A549 (cell line): Measurements from ENCODE around the gene PRKAR1B. TPM values are rescaled to one million over a fixed set of nuclear protein-coding genes. Genes with fewer than 3 reads are reported as not detected.

Source experiments
- ATAC-seq, 2 experiments: fragments of 200-7000 bp in 1 of 2; fragments of >200 bp in 1 of 2; cut with Nextera tagmentation in 1 of 2; cut with Tn5 transposase in 1 of 2; 3 replicates each; pipeline versions ENCODE4 v1.8.0 to v1.9.1; 2018 to 2020; ENCODE audit warnings: mild to moderate bottlenecking in 1 of 2, moderate library complexity in 1 of 2
- CTCF ChIA-PET: fragments of 300-600 bp; sonication (Branson Sonifier 250); formaldehyde crosslinking; extraction: SDS; loops from one replicate; lab custom pipeline; 2021; ENCODE audit warnings: antibody characterized with exemption, inconsistent platforms; lab: Yijun Ruan, JAX
- POLR2A ChIA-PET: fragments of 350-600 bp; formaldehyde crosslinking; extraction: SDS; loops from one replicate; lab custom pipeline; 2021; ENCODE audit warnings: antibody characterized with exemption, inconsistent platforms; lab: Yijun Ruan, JAX
- DNase-seq, 2 experiments: peaks; one replicate each; pipeline versions ENCODE4 v3.0.0 to v3.0.0-alpha.2; 2011 to 2016; ENCODE audit warnings: low read depth in 1 of 2, low spot score in 1 of 2
- FAIRE-seq: peaks from 2 replicates; lab custom pipeline; 2011; peaks lifted over from hg19 to GRCh38; lab: Jason Lieb, UNC
- H3K27ac ChIP-seq, 2 experiments: fragments of >200 bp; sonication (Bioruptor Twin); formaldehyde crosslinking; 3 replicates each; pipeline ENCODE4 v1.5.1; 2016 to 2017
- H3K4me1 ChIP-seq: fragments of >200 bp; sonication (Bioruptor Twin); formaldehyde crosslinking; 3 replicates; pipeline ENCODE4 v1.6.1; 2016
- H3K4me2 ChIP-seq: fragments of >200 bp; sonication (Bioruptor Twin); formaldehyde crosslinking; 3 replicates; pipeline ENCODE4 v1.6.1; 2016
- H3K4me3 ChIP-seq: fragments of >200 bp; sonication (Bioruptor Twin); formaldehyde crosslinking; 3 replicates; pipeline ENCODE4 v1.5.1; 2016
- H3K9me3 ChIP-seq: fragments of >200 bp; sonication (Bioruptor Twin); formaldehyde crosslinking; 3 replicates; pipeline ENCODE4 v1.6.1; 2016
- BHLHE40 ChIP-seq: IDR thresholded peaks from 2 replicates; pipeline ENCODE4 v1.6.1; 2012; ENCODE audit warnings: low read depth, low read length, inconsistent platforms
- CBX8 ChIP-seq: fragments of 200-600 bp; sonication (generic); IDR thresholded peaks from 2 replicates; pipeline ENCODE4 v1.6.1; 2016
- CEBPB ChIP-seq, 2 experiments: fragments of >200 bp in 1 of 2; sonication (Bioruptor Twin) in 1 of 2; formaldehyde crosslinking in 1 of 2; IDR thresholded peaks; 2 replicates each; pipeline ENCODE4 v1.6.1; 2012 to 2016
- CHD4 ChIP-seq: fragments of 200-600 bp; sonication (generic); IDR thresholded peaks from 2 replicates; pipeline ENCODE4 v1.6.1; 2016; ENCODE audit warnings: antibody characterized with exemption, mild to moderate bottlenecking, borderline replicate concordance
- EHF ChIP-seq: fragments of 250-450 bp; sonication (Bioruptor Pico); IDR thresholded peaks from 2 replicates; pipeline ENCODE4 v1.5.0; 2020; ENCODE audit warnings: mild to moderate bottlenecking
- EHMT2 ChIP-seq: fragments of 200-600 bp; sonication (generic); IDR thresholded peaks from 2 replicates; pipeline ENCODE4 v1.6.1; 2016; ENCODE audit warnings: antibody characterized with exemption, low read depth, mild to moderate bottlenecking, moderate library complexity
- EP300 ChIP-seq, 2 experiments: fragments of >200 bp; sonication (Bioruptor Twin); formaldehyde crosslinking; IDR thresholded peaks; 2 replicates in 1 of 2; 3 replicates in 1 of 2; pipeline ENCODE4 v1.6.1; 2016 to 2017
- FOSL2 ChIP-seq, 2 experiments: fragments of 450-650 bp in 1 of 2; fragments of >200 bp in 1 of 2; sonication (Bioruptor Twin) in 1 of 2; formaldehyde crosslinking; IDR thresholded peaks; 2 replicates each; pipeline versions ENCODE4 v1.5.0 to v1.6.1; 2016 to 2020; ENCODE audit warnings: mild to moderate bottlenecking in 1 of 2, moderate library complexity in 1 of 2
- GATA3 ChIP-seq: IDR thresholded peaks from 2 replicates; pipeline ENCODE4 v1.6.1; 2012; ENCODE audit warnings: borderline replicate concordance
- HOXB13 ChIP-seq: fragments of 250-450 bp; sonication (Bioruptor Pico); IDR thresholded peaks from 2 replicates; pipeline ENCODE4 v1.5.0; 2020; ENCODE audit warnings: low read depth, mild to moderate bottlenecking, moderate library complexity
- HOXB5 ChIP-seq: fragments of 250-450 bp; sonication (Bioruptor Pico); IDR thresholded peaks from 2 replicates; pipeline ENCODE4 v1.5.0; 2020; ENCODE audit warnings: mild to moderate bottlenecking, moderate library complexity
- JUN ChIP-seq, 2 experiments: fragments of >200 bp; sonication (Bioruptor Twin); formaldehyde crosslinking; IDR thresholded peaks; 2 replicates in 1 of 2; 3 replicates in 1 of 2; pipeline ENCODE4 v1.6.1; 2016 to 2017
- KDM5A ChIP-seq: fragments of 200-600 bp; sonication (generic); IDR thresholded peaks from 2 replicates; pipeline ENCODE4 v1.6.1; 2016; ENCODE audit warnings: antibody characterized with exemption, mild to moderate bottlenecking
- MAFK ChIP-seq: fragments of 450-650 bp; IDR thresholded peaks from 2 replicates; pipeline ENCODE4 v1.6.1; 2014; ENCODE audit not compliant: partially characterized antibody
- MYC ChIP-seq: IDR thresholded peaks from 2 replicates; pipeline ENCODE4 v1.6.1; 2012; ENCODE audit warnings: mild to moderate bottlenecking, inconsistent platforms, low read length, improper control_type of control experiment, borderline replicate concordance
- NR3C1 ChIP-seq: fragments of >200 bp; sonication (Bioruptor Twin); formaldehyde crosslinking; IDR thresholded peaks from 3 replicates; pipeline ENCODE4 v1.6.1; 2017
- POLR2A ChIP-seq: IDR thresholded peaks from 2 replicates; pipeline ENCODE4 v1.6.1; 2012; ENCODE audit warnings: mild to moderate bottlenecking, low read length
- POLR2AphosphoS2 ChIP-seq: conservative IDR thresholded peaks from 2 replicates; pipeline ENCODE4 v1.6.1; 2012; ENCODE audit warnings: low read length, improper control_type of control experiment, inconsistent platforms
- RAD21 ChIP-seq, 2 experiments: fragments of >200 bp in 1 of 2; sonication (Bioruptor Twin) in 1 of 2; formaldehyde crosslinking in 1 of 2; IDR thresholded peaks in 1 of 2; conservative IDR thresholded peaks in 1 of 2; 2 replicates in 1 of 2; 3 replicates in 1 of 2; pipeline ENCODE4 v1.6.1; 2012 to 2018; ENCODE audit warnings: inconsistent platforms in 1 of 2
- RARB ChIP-seq: fragments of 250-450 bp; sonication (Bioruptor Pico); IDR thresholded peaks from 2 replicates; pipeline ENCODE4 v1.8.0; 2021; ENCODE audit warnings: mild to moderate bottlenecking, moderate library complexity
- RFX5 ChIP-seq: fragments of 450-650 bp; IDR thresholded peaks from 2 replicates; pipeline ENCODE4 v1.7.1; 2014; ENCODE audit warnings: antibody characterized with exemption, mild to moderate bottlenecking, moderate library complexity
- RNF2 ChIP-seq: fragments of 200-600 bp; sonication (generic); IDR thresholded peaks from 2 replicates; pipeline ENCODE4 v1.6.1; 2016; ENCODE audit warnings: low read depth, mild to moderate bottlenecking, antibody characterized with exemption, moderate library complexity, borderline replicate concordance
- SMC3 ChIP-seq: fragments of >200 bp; sonication (Bioruptor Twin); formaldehyde crosslinking; IDR thresholded peaks from 3 replicates; pipeline ENCODE4 v1.6.1; 2018; ENCODE audit warnings: inconsistent platforms
- TFCP2L1 ChIP-seq: fragments of 250-450 bp; sonication (Bioruptor Pico); IDR thresholded peaks from 2 replicates; pipeline ENCODE4 v1.5.0; 2021; ENCODE audit warnings: mild to moderate bottlenecking
- ZFP36 ChIP-seq: fragments of 450-650 bp; IDR thresholded peaks from 2 replicates; pipeline ENCODE4 v1.6.1; 2014; ENCODE audit warnings: borderline replicate concordance; ENCODE audit not compliant: partially characterized antibody
- ZSCAN20 ChIP-seq: fragments of 250-450 bp; sonication (Bioruptor Pico); IDR thresholded peaks from 2 replicates; pipeline ENCODE4 v1.8.0; 2022; ENCODE audit warnings: mild to moderate bottlenecking, moderate library complexity
- WGBS: methylation state at CpG from one replicate; pipeline ENCODE4 v1.1.6; 2017; ENCODE audit errors: missing lambda C conversion rate; 5-methylcytosine and 5-hydroxymethylcytosine counted together
- polyA plus RNA-seq, 4 experiments: library from polyadenylated mRNA; depleted of rRNA in 3 of 4; stranded (reverse); fragments of >200 nt; fragmentation: RNase III in 1 of 4; extraction: RNeasy Plus Mini Kit Qiagen cat#74134 plus additional on column Dnase treatment in 1 of 4; gene quantifications; 2 replicates in 3 of 4; 3 replicates in 1 of 4; pipeline ENCODE4 v1.2.3, GENCODE V29; 2011 to 2017
- TF ChIP-seq, protein P1 (sequence below): IDR thresholded peaks from 2 replicates; pipeline ENCODE4 v1.6.1; 2012; ENCODE audit warnings: low read depth, borderline replicate concordance
- TF ChIP-seq, protein P2 (sequence below): fragments of 450-650 bp; IDR thresholded peaks from 2 replicates; pipeline ENCODE4 v1.6.1; 2014; ENCODE audit warnings: antibody characterized with exemption
- TF ChIP-seq, protein P3 (sequence below): IDR thresholded peaks from 2 replicates; pipeline ENCODE4 v1.6.1; 2012
- TF ChIP-seq, protein P4 (sequence below): fragments of 250-450 bp; sonication (Bioruptor Pico); IDR thresholded peaks from 2 replicates; pipeline ENCODE4 v1.5.0; 2020; ENCODE audit warnings: low read depth, mild to moderate bottlenecking, moderate library complexity
- TF ChIP-seq, protein P5 (sequence below): fragments of >200 bp; sonication (Bioruptor Twin); formaldehyde crosslinking; IDR thresholded peaks from 3 replicates; pipeline ENCODE4 v1.6.1; 2016

The PRKAR1B gene
- polyA plus RNA-seq, 2 of the 4 experiments (the other 2 are of a cell fraction), result 10.1 to 33.7 TPM

DNA sequence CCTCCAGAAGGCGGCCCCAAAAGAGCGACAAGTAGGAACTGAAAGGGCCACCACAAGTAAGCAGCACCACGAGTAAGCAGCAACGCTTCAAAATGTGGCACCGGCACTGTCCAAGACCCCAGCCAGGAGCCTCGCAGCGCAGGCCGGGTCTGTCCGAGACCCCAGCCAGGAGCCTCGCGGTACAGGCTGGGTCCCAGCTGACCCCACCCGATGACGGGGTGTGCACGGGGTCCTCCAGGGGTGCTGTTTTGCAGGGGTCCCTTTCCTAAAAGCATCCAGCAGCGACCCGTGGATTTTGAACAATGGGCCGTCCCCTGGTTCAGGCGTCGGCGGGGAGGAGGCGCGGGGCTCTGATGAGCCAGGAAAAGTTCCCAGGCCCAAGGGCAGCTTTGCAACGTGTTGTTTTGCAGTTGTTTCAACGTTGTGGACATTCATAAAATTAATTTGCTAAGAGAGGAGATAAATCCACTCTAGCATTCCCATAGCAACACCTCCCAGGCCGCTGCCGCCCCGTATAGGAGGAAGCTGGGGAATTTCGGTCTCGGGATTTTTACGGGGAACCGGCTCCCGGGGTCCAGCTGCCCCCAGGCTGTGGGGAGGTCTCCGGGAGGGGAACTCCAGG is 155.9 kb downstream of the PRKAR1B start:
- ChIA-PET POLR2A (no interaction called here), CTCF (interaction anchor here (0.6 to 1.5 kb wide), 2 partner anchors 18 to 325 kb away, joined by 3 to 4 read pairs; no protein-coding TSS in a partner anchor)
- no peak for ATAC-seq

DNA sequence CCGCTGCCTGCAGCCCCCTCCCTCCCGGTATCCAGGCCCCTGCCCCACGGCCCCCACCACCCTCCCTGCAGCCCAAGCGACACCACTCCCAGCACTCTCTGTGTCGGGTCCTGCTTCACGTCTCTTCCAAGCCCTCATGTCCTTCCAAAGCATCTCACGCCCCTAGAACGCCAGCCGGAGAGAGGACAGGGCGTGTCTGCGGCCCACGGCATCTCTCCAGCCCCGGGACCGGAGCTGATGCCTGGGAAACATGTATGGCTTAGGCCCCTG is 156.3 kb downstream of the PRKAR1B start:
- CTCF ChIA-PET, result interaction anchor here (1.5 kb wide), 1 partner anchor 18 kb away, joined by 4 read pairs; no protein-coding TSS in a partner anchor
- ATAC-seq, result no peak

More for the DNA sequence above, 155.9 kb downstream of the PRKAR1B start:
- H3K4me2 ChIP-seq, result no peak overlapping the region
- no peak overlapping the region for H3K27ac ChIP-seq
- H3K4me3 ChIP-seq, result no peak overlapping the region
- H3K9me3 ChIP-seq, result no peaks in the 10 kb centered on the region
- FAIRE-seq, result no peak
- no peaks in the 10 kb centered on the region for H3K4me1 ChIP-seq
- WGBS, result 84% methylated on average over 27 of the region's 33 CpGs
- TF ChIP-seq FOSL2 (IDR thresholded peaks at IDR 0.05) (no peak), FOSL2 (CRISPR knock-in tag; IDR thresholded peaks at IDR 0.05) (no peak), CHD4 (no peak), ZFP36 (no peak), CBX8 (no peak), RARB (CRISPR knock-in tag) (no peak), GATA3 (no peak), CEBPB (IDR thresholded peaks at IDR 0.05) (no peak), RNF2 (no peak), JUN (IDR thresholded peaks at IDR 0.05) (no peak), POLR2A (no peak), RAD21 (conservative IDR thresholded peaks at IDR 0.05 in 1 of 2, IDR thresholded peaks at IDR 0.05 in 1 of 2) (no peak), EHF (CRISPR knock-in tag) (no peak)
- TF ChIP-seq, protein P1, sequence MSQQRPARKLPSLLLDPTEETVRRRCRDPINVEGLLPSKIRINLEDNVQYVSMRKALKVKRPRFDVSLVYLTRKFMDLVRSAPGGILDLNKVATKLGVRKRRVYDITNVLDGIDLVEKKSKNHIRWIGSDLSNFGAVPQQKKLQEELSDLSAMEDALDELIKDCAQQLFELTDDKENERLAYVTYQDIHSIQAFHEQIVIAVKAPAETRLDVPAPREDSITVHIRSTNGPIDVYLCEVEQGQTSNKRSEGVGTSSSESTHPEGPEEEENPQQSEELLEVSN, result no peak
- no peak for DNase-seq

DNA sequence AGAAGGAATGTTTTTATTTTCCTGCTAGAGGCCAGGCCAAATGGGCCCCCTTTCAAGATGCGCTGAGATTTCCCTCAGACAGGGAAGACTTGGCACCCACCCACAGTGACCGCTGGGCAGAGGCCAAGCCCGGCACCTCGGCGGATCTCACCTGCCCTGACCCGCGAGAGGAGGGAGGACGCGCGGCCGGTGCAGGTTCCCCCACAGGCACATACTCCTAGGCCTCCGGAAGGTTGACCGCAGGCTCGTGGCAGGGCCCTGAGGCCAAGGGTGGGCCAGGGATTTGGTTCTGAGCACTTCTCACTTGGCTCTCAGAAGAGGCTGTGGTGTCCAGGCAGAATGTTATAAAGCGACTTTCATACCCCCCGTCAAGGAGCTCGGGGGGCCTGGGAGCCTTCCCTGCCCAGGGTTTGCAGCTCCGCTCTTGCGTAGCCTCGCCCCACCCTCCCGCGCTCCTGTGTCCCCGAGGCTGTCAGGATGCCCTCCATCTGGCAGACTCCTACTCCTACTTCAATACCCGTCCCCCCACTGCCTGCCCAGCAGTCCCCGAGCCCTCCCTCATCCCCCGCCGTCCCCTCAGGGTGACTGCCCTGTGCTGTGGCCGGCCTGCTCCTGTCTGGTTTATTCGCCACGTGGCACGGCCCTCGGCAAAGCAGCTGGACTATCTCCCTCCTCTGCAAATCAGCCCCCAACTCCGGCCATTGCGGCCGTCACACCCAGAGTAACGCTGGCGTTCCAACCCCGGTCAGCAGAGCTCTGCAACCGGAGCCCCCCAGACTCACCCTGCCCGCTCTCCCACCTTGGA is 156.9 kb downstream of the PRKAR1B start:
- POLR2A ChIA-PET, result no interaction called here

More for the DNA sequence above, 156.3 kb downstream of the PRKAR1B start:
- H3K4me3 ChIP-seq, result no peak overlapping the region
- no peaks in the 10 kb centered on the region for H3K9me3 ChIP-seq
- TF ChIP-seq KDM5A (no peak), CBX8 (no peak), ZSCAN20 (no peak), POLR2AphosphoS2 (no peak), EHF (CRISPR knock-in tag) (no peak), EHMT2 (no peak), RNF2 (no peak), MYC (no peak), TFCP2L1 (no peak)
- TF ChIP-seq, protein P2, sequence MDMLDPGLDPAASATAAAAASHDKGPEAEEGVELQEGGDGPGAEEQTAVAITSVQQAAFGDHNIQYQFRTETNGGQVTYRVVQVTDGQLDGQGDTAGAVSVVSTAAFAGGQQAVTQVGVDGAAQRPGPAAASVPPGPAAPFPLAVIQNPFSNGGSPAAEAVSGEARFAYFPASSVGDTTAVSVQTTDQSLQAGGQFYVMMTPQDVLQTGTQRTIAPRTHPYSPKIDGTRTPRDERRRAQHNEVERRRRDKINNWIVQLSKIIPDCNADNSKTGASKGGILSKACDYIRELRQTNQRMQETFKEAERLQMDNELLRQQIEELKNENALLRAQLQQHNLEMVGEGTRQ, result no peak
- TF ChIP-seq, protein P3, sequence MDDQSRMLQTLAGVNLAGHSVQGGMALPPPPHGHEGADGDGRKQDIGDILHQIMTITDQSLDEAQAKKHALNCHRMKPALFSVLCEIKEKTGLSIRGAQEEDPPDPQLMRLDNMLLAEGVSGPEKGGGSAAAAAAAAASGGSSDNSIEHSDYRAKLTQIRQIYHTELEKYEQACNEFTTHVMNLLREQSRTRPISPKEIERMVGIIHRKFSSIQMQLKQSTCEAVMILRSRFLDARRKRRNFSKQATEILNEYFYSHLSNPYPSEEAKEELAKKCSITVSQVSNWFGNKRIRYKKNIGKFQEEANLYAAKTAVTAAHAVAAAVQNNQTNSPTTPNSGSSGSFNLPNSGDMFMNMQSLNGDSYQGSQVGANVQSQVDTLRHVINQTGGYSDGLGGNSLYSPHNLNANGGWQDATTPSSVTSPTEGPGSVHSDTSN, result no peak
- no peaks in the 10 kb centered on the region for H3K4me1 ChIP-seq
- DNase-seq (no peak), FAIRE-seq (no peak)
- 89% methylated on average over 11 of the region's 14 CpGs for WGBS
- H3K27ac ChIP-seq, result no peak overlapping the region
- POLR2A ChIA-PET, result no interaction called here
- no peak overlapping the region for H3K4me2 ChIP-seq

More for the DNA sequence above, 156.9 kb downstream of the PRKAR1B start:
- Histone ChIP-seq H3K4me1 (no peaks in the 10 kb centered on the region), H3K9me3 (no peaks in the 10 kb centered on the region), H3K4me2 (no peak overlapping the region), H3K4me3 (no peak overlapping the region), H3K27ac (no peak overlapping the region)
- DNase-seq, result no peak
- CTCF ChIA-PET, result interaction anchor here (1.2 to 1.5 kb wide), 2 partner anchors 17 to 248 kb away, joined by 4 read pairs; no protein-coding TSS in a partner anchor
- TF ChIP-seq MAFK, result no peak
- TF ChIP-seq, protein P4, sequence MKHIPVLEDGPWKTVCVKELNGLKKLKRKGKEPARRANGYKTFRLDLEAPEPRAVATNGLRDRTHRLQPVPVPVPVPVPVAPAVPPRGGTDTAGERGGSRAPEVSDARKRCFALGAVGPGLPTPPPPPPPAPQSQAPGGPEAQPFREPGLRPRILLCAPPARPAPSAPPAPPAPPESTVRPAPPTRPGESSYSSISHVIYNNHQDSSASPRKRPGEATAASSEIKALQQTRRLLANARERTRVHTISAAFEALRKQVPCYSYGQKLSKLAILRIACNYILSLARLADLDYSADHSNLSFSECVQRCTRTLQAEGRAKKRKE, result no peak
- no peak for TF ChIP-seq RFX5
- TF ChIP-seq CEBPB (IDR thresholded peaks at IDR 0.05), result no peak
- TF ChIP-seq HOXB5, result no peak
- TF ChIP-seq NR3C1, result no peak
- TF ChIP-seq, protein P5, sequence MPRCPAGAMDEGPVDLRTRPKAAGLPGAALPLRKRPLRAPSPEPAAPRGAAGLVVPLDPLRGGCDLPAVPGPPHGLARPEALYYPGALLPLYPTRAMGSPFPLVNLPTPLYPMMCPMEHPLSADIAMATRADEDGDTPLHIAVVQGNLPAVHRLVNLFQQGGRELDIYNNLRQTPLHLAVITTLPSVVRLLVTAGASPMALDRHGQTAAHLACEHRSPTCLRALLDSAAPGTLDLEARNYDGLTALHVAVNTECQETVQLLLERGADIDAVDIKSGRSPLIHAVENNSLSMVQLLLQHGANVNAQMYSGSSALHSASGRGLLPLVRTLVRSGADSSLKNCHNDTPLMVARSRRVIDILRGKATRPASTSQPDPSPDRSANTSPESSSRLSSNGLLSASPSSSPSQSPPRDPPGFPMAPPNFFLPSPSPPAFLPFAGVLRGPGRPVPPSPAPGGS, result no peak
- no peak for TF ChIP-seq ZSCAN20
- TF ChIP-seq EP300 (IDR thresholded peaks at IDR 0.05), result no peak
- TF ChIP-seq RNF2, result no peak
- no peak for TF ChIP-seq BHLHE40
- no peak for TF ChIP-seq HOXB13 (CRISPR knock-in tag)
- no peak for TF ChIP-seq RAD21 (conservative IDR thresholded peaks at IDR 0.05 in 1 of 2, IDR thresholded peaks at IDR 0.05 in 1 of 2)
- TF ChIP-seq SMC3, result no peak
- FAIRE-seq, result no peak
- 88% methylated on average over 30 of the region's 40 CpGs for WGBS
- ATAC-seq, result no peak; a peak in 3 of 6 replicates
